Measurements from ENCODE around the gene FMN2.

Gene FMN2

GRCh38 chr1:240092301-240093119 lies 827 bp downstream of the FMN2 start:
- peak; percentile 57 for ATAC-seq
- TF ChIP-seq ISL1 (CRISPR knock-in tag; IDR thresholded peaks at IDR 0.05) (no peak), ZFP30 (CRISPR knock-in tag; IDR thresholded peaks at IDR 0.05) (no peak), ZNF565 (CRISPR knock-in tag; conservative IDR thresholded peaks at IDR 0.05; ENCODE audit: low read depth) (no peak), OSR1 (CRISPR knock-in tag; IDR thresholded peaks at IDR 0.05) (no peak), CREB5 (CRISPR knock-in tag; IDR thresholded peaks at IDR 0.05; ENCODE audit: low read depth) (no peak), ZNF70 (CRISPR knock-in tag; IDR thresholded peaks at IDR 0.05) (no peak), CSRNP3 (CRISPR knock-in tag; IDR thresholded peaks at IDR 0.05) (no peak), ZNF8 (CRISPR knock-in tag; IDR thresholded peaks at IDR 0.05) (no peak)

GRCh38 chr1:240093120-240093961 lies 1.7 kb downstream of the FMN2 start:
- ATAC-seq = peak; percentile 13
- TF ChIP-seq ISL1 (CRISPR knock-in tag; IDR thresholded peaks at IDR 0.05) = no peak
- no peak for TF ChIP-seq BACH2 (CRISPR knock-in tag; IDR thresholded peaks at IDR 0.05; ENCODE audit: borderline replicate concordance)
- TF ChIP-seq RARB (CRISPR knock-in tag; IDR thresholded peaks at IDR 0.05) = no peak
- TF ChIP-seq OSR1 (CRISPR knock-in tag; IDR thresholded peaks at IDR 0.05) = no peak
- no peak for TF ChIP-seq ZNF565 (CRISPR knock-in tag; conservative IDR thresholded peaks at IDR 0.05; ENCODE audit: low read depth)
- no peak for TF ChIP-seq TSHZ2 (CRISPR knock-in tag; IDR thresholded peaks at IDR 0.05)
- TF ChIP-seq TOX (CRISPR knock-in tag; IDR thresholded peaks at IDR 0.05; ENCODE audit: borderline replicate concordance) = no peak
- TF ChIP-seq ARNTL (CRISPR knock-in tag; IDR thresholded peaks at IDR 0.05; ENCODE audit: borderline replicate concordance, low read depth) = no peak
- TF ChIP-seq POU6F1 (CRISPR knock-in tag; IDR thresholded peaks at IDR 0.05; ENCODE audit: borderline replicate concordance, low read depth) = no peak
- no peak for TF ChIP-seq ZNF8 (CRISPR knock-in tag; IDR thresholded peaks at IDR 0.05)
- TF ChIP-seq CSDC2 (CRISPR knock-in tag; IDR thresholded peaks at IDR 0.05) = no peak
- no peak for TF ChIP-seq ESRRG (CRISPR knock-in tag; IDR thresholded peaks at IDR 0.05)
- TF ChIP-seq CREB5 (CRISPR knock-in tag; IDR thresholded peaks at IDR 0.05; ENCODE audit: low read depth) = no peak

GRCh38 chr1:240094041-240094722 lies 2.5 kb downstream of the FMN2 start:
- TF ChIP-seq BACH2 (CRISPR knock-in tag; IDR thresholded peaks at IDR 0.05; ENCODE audit: borderline replicate concordance) (no peak), ZFP3 (CRISPR knock-in tag; IDR thresholded peaks at IDR 0.05) (no peak), ZNF565 (CRISPR knock-in tag; conservative IDR thresholded peaks at IDR 0.05; ENCODE audit: low read depth) (no peak)

More at GRCh38 chr1:240094041-240094722, 2.5 kb downstream of the FMN2 start:
- ATAC-seq = peak; percentile 23
